A673 (cell line): ENCODE data around the gene RGS3. TPM values are rescaled to one million over a fixed set of nuclear protein-coding genes. Genes with fewer than 3 reads are reported as not detected.

Source experiments
- BruUV-seq: library from RNA; stranded (reverse); fragments of 400-500 nt; replicated peaks from 2 replicates; lab custom pipeline; 2021; lab: Mats Ljungman, UMichigan
- CTCF ChIA-PET: fragments of 300-600 bp; sonication (Branson Sonifier 250); formaldehyde crosslinking; loops from one replicate; lab custom pipeline; 2022; ENCODE audit warnings: antibody characterized with exemption; lab: Charles Lee
- POLR2A ChIA-PET: fragments of 300-600 bp; sonication (Branson Sonifier 250); formaldehyde crosslinking; loops from one replicate; lab custom pipeline; 2022; ENCODE audit warnings: antibody characterized with exemption; ENCODE audit not compliant: low non-redundant PET; lab: Charles Lee
- DNase-seq: peaks from one replicate; pipeline ENCODE4 v3.0.0-alpha.2; 2015; ENCODE audit warnings: low spot score
- H3K27ac ChIP-seq: fragments of 200-600 bp; sonication (generic); 2 replicates; pipeline ENCODE4 v1.5.1; 2016; ENCODE audit warnings: mixed run types, low read depth, mild to moderate bottlenecking, mixed read lengths, antibody characterized with exemption, low read length; ENCODE audit not compliant: poor library complexity, severe bottlenecking
- H3K27me3 ChIP-seq: fragments of 200-600 bp; sonication (generic); replicated peaks from 2 replicates; pipeline ENCODE4 v1.6.1; 2017; ENCODE audit warnings: mixed run types, low read depth, mild to moderate bottlenecking, mixed read lengths, antibody characterized with exemption, low read length; ENCODE audit not compliant: insufficient read depth, poor library complexity
- H3K36me3 ChIP-seq: fragments of 200-600 bp; sonication (generic); 2 replicates; pipeline ENCODE4 v1.6.1; 2016; ENCODE audit warnings: mixed run types, mild to moderate bottlenecking, mixed read lengths, antibody characterized with exemption, low read length; ENCODE audit not compliant: insufficient read depth, poor library complexity, severe bottlenecking
- H3K4me1 ChIP-seq: fragments of 200-600 bp; sonication (generic); 2 replicates; pipeline ENCODE4 v1.6.1; 2017; ENCODE audit warnings: mixed run types, mild to moderate bottlenecking, mixed read lengths, antibody characterized with exemption, low read length; ENCODE audit not compliant: insufficient read depth, poor library complexity, severe bottlenecking
- H3K4me3 ChIP-seq: fragments of 200-600 bp; sonication (generic); 2 replicates; pipeline ENCODE4 v1.5.1; 2016; ENCODE audit warnings: low read depth, mixed run types, mild to moderate bottlenecking, mixed read lengths, low read length; ENCODE audit not compliant: poor library complexity, severe bottlenecking
- H3K9me3 ChIP-seq: fragments of 200-600 bp; sonication (generic); 2 replicates; pipeline ENCODE4 v1.6.1; 2016; ENCODE audit warnings: mixed run types, low read depth, mild to moderate bottlenecking, mixed read lengths, antibody characterized with exemption, low read length; ENCODE audit not compliant: poor library complexity, severe bottlenecking
- EZH2 ChIP-seq: fragments of 200-600 bp; sonication (generic); IDR thresholded peaks from 2 replicates; pipeline ENCODE4 v1.6.1; 2017; ENCODE audit warnings: borderline replicate concordance, low read depth, mild to moderate bottlenecking, mixed read lengths, antibody characterized with exemption, low read length; ENCODE audit not compliant: poor library complexity, severe bottlenecking
- intact Hi-C: fragments of 100-400 bp; cut with micrococcal nuclease; formaldehyde crosslinking; loops from one replicate; pipeline ENCODE4 v1.10.0; 2022; ENCODE audit not compliant: unreplicated experiment
- total RNA-seq: library from RNA; stranded (reverse); gene quantifications from 2 replicates; pipeline ENCODE4 v1.2.3, GENCODE V29; 2021
- TF ChIP-seq, protein P1 (sequence below): fragments of 300-800, 200-600 bp; sonication (generic); conservative IDR thresholded peaks from 2 replicates; pipeline ENCODE4 v1.5.1; 2017; ENCODE audit warnings: low read depth, mild to moderate bottlenecking, antibody characterized with exemption, low read length, moderate library complexity, mixed read lengths

The RGS3 gene
- total RNA-seq, 1 experiment from 2014 or later = 19.2 TPM

- Histone ChIP-seq H3K4me3 (no peak overlapping the region), H3K9me3 (no peaks in the 10 kb centered on the region), H3K27ac (no peak overlapping the region), H3K36me3 (no peaks in the 10 kb centered on the region), H3K4me1 (no peaks in the 10 kb centered on the region), H3K27me3 (no peaks in the 10 kb centered on the region)
- intact Hi-C loops = no loop called here
- TF ChIP-seq, protein P1, sequence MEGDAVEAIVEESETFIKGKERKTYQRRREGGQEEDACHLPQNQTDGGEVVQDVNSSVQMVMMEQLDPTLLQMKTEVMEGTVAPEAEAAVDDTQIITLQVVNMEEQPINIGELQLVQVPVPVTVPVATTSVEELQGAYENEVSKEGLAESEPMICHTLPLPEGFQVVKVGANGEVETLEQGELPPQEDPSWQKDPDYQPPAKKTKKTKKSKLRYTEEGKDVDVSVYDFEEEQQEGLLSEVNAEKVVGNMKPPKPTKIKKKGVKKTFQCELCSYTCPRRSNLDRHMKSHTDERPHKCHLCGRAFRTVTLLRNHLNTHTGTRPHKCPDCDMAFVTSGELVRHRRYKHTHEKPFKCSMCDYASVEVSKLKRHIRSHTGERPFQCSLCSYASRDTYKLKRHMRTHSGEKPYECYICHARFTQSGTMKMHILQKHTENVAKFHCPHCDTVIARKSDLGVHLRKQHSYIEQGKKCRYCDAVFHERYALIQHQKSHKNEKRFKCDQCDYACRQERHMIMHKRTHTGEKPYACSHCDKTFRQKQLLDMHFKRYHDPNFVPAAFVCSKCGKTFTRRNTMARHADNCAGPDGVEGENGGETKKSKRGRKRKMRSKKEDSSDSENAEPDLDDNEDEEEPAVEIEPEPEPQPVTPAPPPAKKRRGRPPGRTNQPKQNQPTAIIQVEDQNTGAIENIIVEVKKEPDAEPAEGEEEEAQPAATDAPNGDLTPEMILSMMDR = no peak
- TF ChIP-seq EZH2 = no peak
- ChIA-PET POLR2A (no interaction called here), CTCF (no interaction called here)
- no TSS peak for BruUV-seq
- DNase-seq = no peak
These were observed 70.1 kb downstream of the RGS3 start for GRCh38 chr9:113533335-113534225.

- DNase-seq = no peak
- H3K9me3 ChIP-seq = no peaks in the 10 kb centered on the region
- no peaks in the 10 kb centered on the region for H3K27me3 ChIP-seq
- intact Hi-C loops = no loop called here
- no peaks in the 10 kb centered on the region for H3K36me3 ChIP-seq
- TF ChIP-seq, protein P1 = no peak
- TF ChIP-seq EZH2 = no peak
- ChIA-PET POLR2A (no interaction called here), CTCF (interaction anchor here (0.7 kb wide), 1 partner anchor 89 kb away, joined by 3 read pairs; no protein-coding TSS in a partner anchor)
- BruUV-seq = no TSS peak
- H3K4me3 ChIP-seq = no peak overlapping the region
- peaks cover 4% of the 10 kb centered on the region for H3K4me1 ChIP-seq
- H3K27ac ChIP-seq = no peak overlapping the region
These were observed 72.2 kb downstream of the RGS3 start for GRCh38 chr9:113535756-113536155.

- CTCF ChIA-PET = no interaction called here
- H3K36me3 ChIP-seq = no peaks in the 10 kb centered on the region
- TF ChIP-seq, protein P1 = no peak
- TF ChIP-seq EZH2 = no peak
These were observed 72.6 kb downstream of the RGS3 start for GRCh38 chr9:113536166-113536482.

More at GRCh38 chr9:113536166-113536482, 72.6 kb downstream of the RGS3 start:
- DNase-seq = no peak
- no peak overlapping the region for H3K4me3 ChIP-seq
- no peaks in the 10 kb centered on the region for H3K9me3 ChIP-seq
- no peaks in the 10 kb centered on the region for H3K27me3 ChIP-seq
- intact Hi-C loops = no loop called here
- POLR2A ChIA-PET = no interaction called here
- no TSS peak for BruUV-seq
- H3K4me1 ChIP-seq = peaks cover 8% of the 10 kb centered on the region
- no peak overlapping the region for H3K27ac ChIP-seq
